ENCODE data around the gene OR2H1. TPM values are rescaled to one million over a fixed set of nuclear protein-coding genes. Genes with fewer than 3 reads are reported as not detected.

OR2H1 gene
- not detected in 2 replicates for total RNA-seq

DNA sequence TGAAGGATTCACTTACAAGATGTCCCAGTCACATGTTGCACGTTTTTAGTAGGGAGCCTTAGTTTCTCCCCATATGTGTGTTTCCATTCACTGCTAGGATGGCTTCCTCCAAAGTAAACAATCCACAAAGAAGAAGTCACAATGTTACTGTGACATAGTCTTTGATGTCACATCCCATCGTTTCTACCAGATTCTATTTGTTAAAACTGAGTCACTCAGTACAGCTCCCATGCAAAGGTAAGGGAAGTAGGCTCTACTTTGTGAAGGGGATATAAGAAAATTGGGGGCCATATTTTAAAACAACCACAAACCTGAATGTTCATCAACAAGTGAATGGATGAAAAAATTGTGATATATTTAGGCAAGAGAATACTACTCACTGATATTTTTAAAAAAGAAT, at the start of gene OR2H1, which contains the start of gene OR11A1:
Gene OR2H1, plus strand, starts transcription at position 185 of the 400 bp plus-strand sequence. CDS start 4,615 bp downstream, outside the sequence.
Gene OR11A1, minus strand, starts transcription at position 101 of the 400 bp plus-strand sequence. CDS start 29,430 bp downstream, outside the sequence.

DNA sequence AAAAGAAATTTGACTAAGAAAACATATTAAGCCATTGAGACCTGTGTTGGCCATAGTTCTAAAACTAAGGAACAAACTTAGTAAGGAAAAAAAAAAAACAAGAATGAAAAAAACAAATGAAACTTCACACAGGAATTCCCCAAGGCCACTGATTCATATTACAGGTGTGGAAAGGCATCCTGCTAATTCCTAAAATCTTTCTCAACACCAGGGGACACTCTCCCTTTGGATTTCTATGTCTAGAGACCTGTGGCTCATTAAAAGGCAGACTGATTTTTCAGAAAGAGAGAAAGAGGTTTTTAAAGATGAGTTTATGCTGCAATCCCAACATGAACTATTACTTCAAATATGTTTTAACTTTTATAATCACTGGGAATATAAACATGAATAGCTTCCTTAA, 42.4 kb upstream of the OR2H1 start, which contains the start of gene OR12D1:
Gene OR12D1, plus strand, starts transcription at position 341 of the 400 bp plus-strand sequence.

DNA sequence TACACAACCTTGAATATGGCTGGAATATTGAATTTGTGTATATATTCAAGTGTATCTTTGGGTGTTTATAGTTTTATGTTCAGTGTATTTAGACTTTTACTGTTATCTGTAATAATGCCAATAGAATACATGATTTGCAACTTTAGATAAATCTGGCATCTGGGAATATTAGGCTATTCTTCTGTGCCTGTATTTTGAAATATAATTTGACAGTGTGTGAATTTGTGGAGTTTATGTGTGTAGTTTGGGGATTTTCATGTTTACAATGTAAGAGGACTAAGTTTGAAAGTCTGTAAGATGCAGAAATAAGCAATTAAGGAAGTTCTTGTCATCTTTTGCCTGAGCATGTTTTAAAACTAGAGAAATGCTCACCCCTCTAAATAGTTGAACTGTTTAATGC, 17.9 kb upstream of the OR2H1 start, which contains the start of gene OR10C1:
Gene OR10C1, plus strand, starts transcription at position 301 of the 400 bp plus-strand sequence. CDS start 710 bp downstream, outside the sequence.

DNA sequence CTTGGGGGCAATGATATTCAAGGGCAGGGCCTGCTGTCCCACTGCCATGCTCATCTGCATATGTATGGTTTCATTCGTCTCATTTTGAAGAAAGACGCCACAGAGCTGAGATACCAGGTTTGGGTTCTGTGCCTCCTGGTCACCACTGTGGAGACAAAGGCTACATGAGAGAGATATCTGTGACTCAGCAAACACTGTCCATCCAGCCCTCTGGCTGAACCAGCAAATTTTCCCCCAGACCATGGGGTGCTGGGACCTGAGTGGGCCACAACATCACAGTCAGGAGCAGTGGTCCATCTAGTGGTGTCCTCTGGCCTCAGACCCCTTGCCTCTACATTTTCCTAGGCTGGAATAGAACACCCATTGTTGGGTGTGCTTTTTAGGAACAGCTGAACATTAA, 30.7 kb downstream of the OR2H1 start, which contains the start of gene MAS1L:
Gene MAS1L, minus strand, starts transcription at position 297 of the 400 bp plus-strand sequence. Its CDS starts 54 bp downstream, at position 243.

Other genes starting within 250 kb of the OR2H1 start
- not detected in 2 replicates for gene OR14J1, start 155.5 kb upstream of the OR2H1 start, total RNA-seq
- not detected in 2 replicates for gene OR5V1, start 88.3 kb upstream of the OR2H1 start, total RNA-seq
- gene OR12D3, start 81.9 kb upstream of the OR2H1 start, total RNA-seq: not detected in 2 replicates
- not detected in 2 replicates for gene OR12D2, start 61.5 kb upstream of the OR2H1 start, total RNA-seq
- gene OR12D1, start 42.2 kb upstream of the OR2H1 start, total RNA-seq: not detected in 2 replicates
- gene OR10C1, start 17.8 kb upstream of the OR2H1 start, total RNA-seq: not detected in 2 replicates
- not detected in 2 replicates for gene OR11A1, start 84 bp upstream of the OR2H1 start, total RNA-seq
- gene MAS1L, start 30.8 kb downstream of the OR2H1 start, total RNA-seq: not detected in 2 replicates
- gene UBD, start 102.6 kb downstream of the OR2H1 start, total RNA-seq: 0.09 and 0.16 TPM in 2 replicates
- not detected in 2 replicates for gene OR2H2, start 128.0 kb downstream of the OR2H1 start, total RNA-seq
- gene GABBR1, start 176.0 kb downstream of the OR2H1 start, total RNA-seq: 13.6 and 18.8 TPM in 2 replicates
- gene MOG, start 199.9 kb downstream of the OR2H1 start, total RNA-seq: not detected in 2 replicates
- gene ZFP57, start 224.0 kb downstream of the OR2H1 start, total RNA-seq: 2.8 TPM in 1 of 2 replicates, not detected in the other

Data from bronchial smooth muscle cell (primary cell).